Measurements from ENCODE around the gene ZNF318. TPM values are rescaled to one million over a fixed set of nuclear protein-coding genes. Genes with fewer than 3 reads are reported as not detected.

Gene ZNF318
- total RNA-seq, 1 experiment from 2014 or later: 15.8 TPM

DNA sequence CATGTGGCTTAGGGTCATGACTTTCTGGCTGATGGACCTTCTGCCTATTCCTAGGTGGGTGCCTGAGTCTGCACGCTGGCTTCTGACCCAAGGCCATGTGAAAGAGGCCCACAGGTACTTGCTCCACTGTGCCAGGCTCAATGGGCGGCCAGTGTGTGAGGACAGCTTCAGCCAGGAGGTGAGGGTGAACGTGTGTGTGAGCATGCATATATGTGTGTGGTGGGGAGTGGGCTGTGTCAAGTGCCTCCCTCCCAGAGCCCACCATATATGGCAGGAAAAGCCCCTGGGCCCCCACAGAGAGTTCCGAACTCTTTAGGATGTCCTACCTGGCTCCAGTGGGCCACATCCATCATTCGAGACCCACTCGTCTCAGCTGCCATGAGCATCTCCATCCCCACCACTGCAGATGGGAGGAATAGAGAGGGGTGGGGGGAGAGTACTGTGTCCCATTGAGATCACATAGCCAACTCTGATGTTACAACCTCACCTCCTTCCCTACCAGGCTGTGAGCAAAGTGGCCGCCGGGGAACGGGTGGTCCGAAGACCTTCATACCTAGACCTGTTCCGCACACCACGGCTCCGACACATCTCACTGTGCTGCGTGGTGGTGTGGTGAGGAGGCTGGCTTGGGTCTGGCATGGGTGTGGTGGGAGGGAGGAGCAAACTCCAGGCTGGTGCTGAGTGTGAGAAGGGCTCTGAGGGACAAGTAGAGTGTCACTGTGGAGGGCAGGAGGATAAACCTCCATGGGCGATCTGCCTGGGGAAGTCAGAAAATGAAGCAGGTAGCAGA is 68.2 kb downstream of the ZNF318 start:
- BruUV-seq (replicated peaks): no TSS peak
- Mint-ChIP-seq H3K27ac (ENCODE audit: unreplicated experiment) (no peak overlapping the region), H3K27me3 (ENCODE audit: unreplicated experiment) (peaks cover 40% of the 10 kb centered on the region), H3K4me3 (ENCODE audit: low read depth, unreplicated experiment) (no peak overlapping the region), H3K36me3 (ENCODE audit: insufficient read depth, unreplicated experiment) (no peaks in the 10 kb centered on the region), H3K9me3 (ENCODE audit: low read depth, unreplicated experiment) (no peaks in the 10 kb centered on the region), H3K4me1 (ENCODE audit: low read depth, unreplicated experiment) (no peaks in the 10 kb centered on the region)
- no peak for DNase-seq
- TF ChIP-seq CTCF (IDR thresholded peaks at IDR 0.05; ENCODE audit: unreplicated experiment): no peak
- intact Hi-C loops (cut with micrococcal nuclease; ENCODE audit: unreplicated experiment): no loop called here
- CTCF ChIA-PET: interaction anchor here (1.2 kb wide), 1 partner anchor 204 kb away, joined by 3 read pairs; no protein-coding TSS in a partner anchor

- H3K4me3 Mint-ChIP-seq (ENCODE audit: low read depth, unreplicated experiment): no peak overlapping the region
- no peak overlapping the region for H3K27ac Mint-ChIP-seq (ENCODE audit: unreplicated experiment)
- no peaks in the 10 kb centered on the region for H3K9me3 Mint-ChIP-seq (ENCODE audit: low read depth, unreplicated experiment)
- no peaks in the 10 kb centered on the region for H3K4me1 Mint-ChIP-seq (ENCODE audit: low read depth, unreplicated experiment)
- intact Hi-C loops (cut with micrococcal nuclease; ENCODE audit: unreplicated experiment): no loop called here
- H3K27me3 Mint-ChIP-seq (ENCODE audit: unreplicated experiment): peaks cover 40% of the 10 kb centered on the region
- CTCF ChIA-PET: interaction anchor here (0.9 to 1.2 kb wide), 2 partner anchors 9 to 20 kb away, joined by 3 read pairs; partner anchors contain the start of gene CRIP3
- no TSS peak for BruUV-seq (replicated peaks)
- H3K36me3 Mint-ChIP-seq (ENCODE audit: insufficient read depth, unreplicated experiment): no peaks in the 10 kb centered on the region
- no peak for TF ChIP-seq CTCF (IDR thresholded peaks at IDR 0.05; ENCODE audit: unreplicated experiment)
- DNase-seq: no peak
Measured at GRCh38 chr6:43299338-43300293, 69.8 kb downstream of the ZNF318 start.

- intact Hi-C loops (cut with micrococcal nuclease; ENCODE audit: unreplicated experiment): no loop called here
- DNase-seq: no peak
- TF ChIP-seq CTCF (IDR thresholded peaks at IDR 0.05; ENCODE audit: unreplicated experiment): no peak
- no TSS peak for BruUV-seq (replicated peaks)
- CTCF ChIA-PET: interaction anchor here (1.9 kb wide), 1 partner anchor 10 kb away, joined by 7 read pairs; the partner anchor contains the start of gene CRIP3
- Mint-ChIP-seq H3K27ac (ENCODE audit: unreplicated experiment) (no peak overlapping the region), H3K9me3 (ENCODE audit: low read depth, unreplicated experiment) (no peaks in the 10 kb centered on the region), H3K4me3 (ENCODE audit: low read depth, unreplicated experiment) (no peak overlapping the region), H3K36me3 (ENCODE audit: insufficient read depth, unreplicated experiment) (no peaks in the 10 kb centered on the region), H3K27me3 (ENCODE audit: unreplicated experiment) (peaks cover 40% of the 10 kb centered on the region), H3K4me1 (ENCODE audit: low read depth, unreplicated experiment) (no peaks in the 10 kb centered on the region)
Measured at GRCh38 chr6:43298565-43299337, 70.7 kb downstream of the ZNF318 start.
